Aorta (tissue), 5 donors: ENCODE data around the gene EMC6. TPM values are rescaled to one million over a fixed set of nuclear protein-coding genes. Genes with fewer than 3 reads are reported as not detected.
A peak's percentile ranks its signal among the peaks of the same experiment; 100 is the strongest.

Experiments used
- ATAC-seq: fragments of 200-7000 bp; cut with Tn5 transposase; one replicate; pipeline ENCODE4 v1.9.1; 2022; ENCODE audit warnings: moderate library complexity; ENCODE audit not compliant: low FRiP score
- DNase-seq, 2 donors: peaks; one replicate each; pipeline ENCODE4 v3.0.0-alpha.2; 2020
- H3K27ac ChIP-seq, 2 donors: one replicate each; pipeline ENCODE4 v1.5.1; 2013; ENCODE audit warnings: low read length in 2 of 2, mild to moderate bottlenecking in 2 of 2, moderate library complexity in 2 of 2, control low read depth in 1 of 2, inconsistent platforms in 1 of 2, low read depth in 1 of 2
- H3K27me3 ChIP-seq, 2 donors: one replicate each; pipeline ENCODE4 v1.6.1; 2013; ENCODE audit warnings: control low read depth in 1 of 2, low read length in 1 of 2, mild to moderate bottlenecking in 1 of 2, moderate library complexity in 1 of 2; ENCODE audit not compliant: insufficient read depth in 2 of 2, control insufficient read depth in 1 of 2
- H3K36me3 ChIP-seq, 2 donors: one replicate each; pipeline ENCODE4 v1.6.1; 2013; ENCODE audit warnings: control low read depth in 1 of 2, low read length in 1 of 2, mild to moderate bottlenecking in 1 of 2; ENCODE audit not compliant: insufficient read depth in 2 of 2, control insufficient read depth in 1 of 2
- H3K4me1 ChIP-seq, 2 donors: one replicate each; pipeline ENCODE4 v1.6.1; 2013; ENCODE audit warnings: low read length in 2 of 2, control low read depth in 1 of 2, mild to moderate bottlenecking in 1 of 2, moderate library complexity in 1 of 2; ENCODE audit not compliant: insufficient read depth in 2 of 2, control insufficient read depth in 1 of 2
- H3K4me3 ChIP-seq, 2 donors: one replicate each; pipeline ENCODE4 v1.5.1; 2013; ENCODE audit warnings: low read length in 2 of 2, control low read depth in 1 of 2, mild to moderate bottlenecking in 1 of 2
- H3K9me3 ChIP-seq: one replicate; pipeline ENCODE4 v1.6.1; 2013; ENCODE audit warnings: mild to moderate bottlenecking, low read length; ENCODE audit not compliant: control insufficient read depth
- WGBS, 2 donors: extraction: QIAGEN DNeasy Blood & Tissue Kit; methylation state at CpG; one replicate each; pipeline ENCODE4 v1.1.7; 2013; 5-methylcytosine and 5-hydroxymethylcytosine counted together
- intact Hi-C, 2 donors: fragments of 100-400 bp; cut with DNase I; formaldehyde crosslinking; loops; one replicate each; pipeline versions ENCODE4 v1.14.2 to v1.15.0; 2022
- polyA plus RNA-seq, 2 donors: library from polyadenylated mRNA; stranded (reverse); fragments of 200-250 nt; gene quantifications; one replicate each; pipeline ENCODE4 v1.2.3, GENCODE V29; 2013
- total RNA-seq, 2 donors: library from RNA; stranded (reverse); fragmentation: NEBNext Ultra II Directional; extraction: Animal tissue kit (Norgen Biotek cat#: 25700); gene quantifications; one replicate each; pipeline ENCODE4 v1.2.1, GENCODE V29; 2021
- donor health status: healthy with polysubstance abuse.
- donor health status: Bipolar disorder and iron deficiency.
- donor health status: DM: no; HTN: no; CAD: no.
- donor health status: DM: no; HTN: no; CAD: no.
- donor health status: DM: yes; HTN: yes; CAD: no.

EMC6 gene
- total and polyA plus RNA-seq, 4 donors, result 19.2 to 48.5 (median 29.4) TPM

DNA sequence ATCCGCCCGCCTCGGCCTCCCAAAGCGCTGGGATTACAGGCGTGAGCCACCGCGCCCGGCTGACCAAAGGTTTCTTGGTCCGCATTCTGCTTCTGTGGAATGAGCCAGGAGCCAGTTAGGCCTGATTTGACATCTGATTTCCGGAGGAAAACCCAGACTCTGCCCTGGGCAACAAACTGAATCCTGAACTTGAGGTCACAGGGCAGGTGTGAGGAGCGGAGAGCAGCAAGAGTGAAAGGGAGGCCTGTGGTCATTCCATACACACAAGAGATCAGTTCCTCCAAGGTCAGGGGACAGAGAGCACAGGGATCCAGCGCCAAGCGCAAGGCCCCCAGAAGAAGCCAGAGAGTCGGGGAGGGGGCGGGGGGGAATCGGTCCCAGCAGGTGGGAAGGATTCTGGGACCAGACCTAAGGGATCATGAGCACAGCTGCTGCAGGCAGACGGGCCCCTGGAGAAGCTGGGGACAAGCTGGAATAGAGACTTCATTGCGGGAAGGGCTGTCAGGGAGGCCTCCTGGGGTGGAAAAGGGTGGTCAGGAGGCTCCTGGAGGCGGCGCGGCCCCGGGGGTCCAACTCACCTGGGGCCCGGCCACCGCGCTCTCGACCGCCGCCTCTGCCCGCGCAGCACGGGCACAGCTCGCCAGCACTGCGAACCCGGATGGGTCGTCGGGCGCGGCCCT lies 33.0 kb upstream of the EMC6 start:
- Histone ChIP-seq H3K4me1 (no peaks in the 10 kb centered on the region), H3K4me3 (peak overlapping the region; percentile 30 to 61), H3K27me3 (no peaks in the 10 kb centered on the region), H3K9me3 (no peaks in the 10 kb centered on the region), H3K36me3 (no peaks in the 10 kb centered on the region), H3K27ac (no peak overlapping the region)
- DNase-seq (no peak), ATAC-seq (no peak)
- 17 to 21% methylated on average over 35 to 38 of the region's 38 CpGs for WGBS, 2 donors
- intact Hi-C loops, result loop anchor here in 1 of 2 donors (1.0 kb wide), 1 partner anchor 33 kb away; the partner anchor contains the start of genes EMC6 and TAX1BP3

DNA sequence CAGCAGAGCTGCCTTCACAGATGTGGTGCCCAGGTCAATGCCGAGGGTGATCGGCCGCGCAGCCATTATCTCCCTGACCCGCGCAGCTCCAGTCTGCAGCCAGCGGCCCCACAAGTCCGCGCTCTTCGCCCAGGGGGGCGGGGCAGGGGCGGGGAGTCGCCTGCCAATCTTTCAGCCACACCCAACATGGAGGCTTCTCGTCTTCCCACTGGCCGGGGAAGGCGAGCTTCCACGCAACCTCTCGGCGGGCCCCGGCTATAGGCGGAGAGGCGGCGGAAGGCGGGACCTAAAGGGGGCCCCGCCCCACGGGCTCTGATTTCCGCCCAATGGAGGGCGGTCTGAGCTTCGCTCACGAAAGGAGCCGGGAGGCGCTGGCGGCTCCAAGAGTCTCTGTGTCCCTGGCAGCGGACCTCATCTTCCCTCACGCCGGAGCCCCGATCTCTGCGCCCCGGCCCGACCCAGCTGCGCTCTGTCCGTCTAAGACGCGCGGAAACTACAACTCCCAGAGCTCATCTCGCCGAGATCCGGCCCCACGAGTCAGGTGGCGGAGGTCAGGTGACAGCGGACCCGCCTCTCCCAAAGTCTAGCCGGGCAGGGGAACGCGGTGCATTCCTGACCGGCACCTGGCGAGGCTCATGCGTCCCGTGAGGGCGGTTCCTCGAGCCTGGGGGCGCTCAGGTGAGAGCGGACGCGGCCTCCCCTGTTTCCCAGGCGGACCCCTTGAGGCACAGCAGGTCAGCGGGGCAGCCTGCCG lies 32.3 kb upstream of the EMC6 start, which contains the start of the genes CTNS and SHPK:
Gene CTNS, plus strand, starts transcription at position 607 of the 754 bp plus-strand sequence. CDS start 3,447 bp downstream, outside the sequence.
Gene SHPK, minus strand, starts transcription at position 97 of the 754 bp plus-strand sequence. Its CDS starts 31 bp downstream, at position 66.
- peak within 1 kb of the TSS; percentile 47 to 95 for H3K27ac ChIP-seq
- peak; percentile 99 for ATAC-seq
- H3K36me3 ChIP-seq, result peaks cover 0 to 2% of the 10 kb centered on the region in 2 donors
- peak within 1 kb of the TSS; percentile 61 to 73 for H3K4me3 ChIP-seq
- no peaks in the 10 kb centered on the region for H3K4me1 ChIP-seq
- WGBS, 2 donors, result 0% methylated on average over 55 to 68 of the region's 68 CpGs
- intact Hi-C loops, result loop anchor here in 1 of 2 donors (1.0 kb wide), 1 partner anchor 32 kb away; the partner anchor contains the start of genes EMC6 and TAX1BP3
- H3K9me3 ChIP-seq, result no peaks in the 10 kb centered on the region
- peak; percentile 98 for DNase-seq
- no peaks in the 10 kb centered on the region for H3K27me3 ChIP-seq

DNA sequence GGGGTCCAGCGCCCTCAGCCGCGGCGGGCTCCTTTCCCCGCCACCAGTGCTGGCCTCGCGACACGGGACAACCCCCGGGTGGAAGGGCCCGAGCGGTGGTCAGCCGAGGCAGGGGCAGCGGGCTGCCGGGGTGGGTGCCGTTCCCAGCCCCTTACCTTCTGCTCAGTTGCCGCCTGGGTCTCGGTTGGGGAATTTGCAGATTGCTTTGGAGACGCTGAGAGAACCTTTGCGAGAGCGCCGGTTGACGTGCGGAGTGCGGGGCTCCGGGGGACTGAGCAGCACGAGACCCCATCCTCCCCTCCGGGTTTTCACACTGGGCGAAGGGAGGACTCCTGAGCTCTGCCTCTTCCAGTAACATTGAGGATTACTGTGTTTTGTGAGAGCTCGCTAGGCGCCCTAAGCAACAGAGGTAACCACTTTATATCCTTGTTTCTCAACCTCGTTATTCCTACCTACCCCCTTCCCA lies 31.7 kb upstream of the EMC6 start:
- Histone ChIP-seq H3K36me3 (peaks cover 0 to 2% of the 10 kb centered on the region in 2 donors), H3K27ac (peak overlapping the region in 1 of 2 donors; percentile 95), H3K27me3 (no peaks in the 10 kb centered on the region), H3K9me3 (no peaks in the 10 kb centered on the region), H3K4me3 (peak overlapping the region; percentile 45 to 73), H3K4me1 (no peaks in the 10 kb centered on the region)
- ATAC-seq, result peak; percentile 17
- DNase-seq, result no peak
- WGBS, 2 donors, result 1% methylated on average over 30 to 31 of the region's 31 CpGs
- intact Hi-C loops, result loop anchor here in 1 of 2 donors (1.0 kb wide), 1 partner anchor 31 kb away; the partner anchor contains the start of genes EMC6 and TAX1BP3

DNA sequence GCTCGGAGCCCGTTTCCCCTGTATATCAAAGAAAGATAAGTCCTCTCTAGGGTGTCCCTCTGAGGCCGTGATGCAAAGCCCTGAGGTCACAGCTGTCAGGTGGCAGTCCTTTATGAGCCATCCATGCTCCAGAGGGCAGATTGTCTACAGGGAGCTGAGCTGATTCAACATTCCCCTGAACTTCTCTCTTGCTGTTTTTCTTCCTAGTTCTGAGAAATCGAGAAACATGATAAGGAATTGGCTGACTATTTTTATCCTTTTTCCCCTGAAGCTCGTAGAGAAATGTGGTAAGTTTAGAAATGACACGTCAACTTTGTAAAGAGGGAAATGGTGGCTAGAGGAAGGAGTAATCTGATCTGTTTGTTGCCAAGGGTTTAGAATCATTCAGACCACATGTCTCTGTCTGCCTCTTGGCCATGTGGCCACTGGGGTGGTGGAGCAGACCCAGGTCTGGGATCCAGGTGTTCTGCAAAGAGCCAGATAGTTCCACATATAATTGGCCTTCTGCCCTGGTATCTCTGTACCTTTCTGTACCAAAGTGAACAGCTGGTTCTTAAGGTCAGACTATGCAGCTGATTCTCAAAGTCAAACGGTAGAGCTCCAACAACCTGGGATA lies 28.5 kb upstream of the EMC6 start:
- Histone ChIP-seq H3K27me3 (no peaks in the 10 kb centered on the region), H3K4me3 (no peak overlapping the region), H3K36me3 (peaks cover 0 to 2% of the 10 kb centered on the region in 2 donors), H3K9me3 (no peaks in the 10 kb centered on the region), H3K4me1 (no peaks in the 10 kb centered on the region), H3K27ac (no peak overlapping the region)
- intact Hi-C loops, result no loop called here
- ATAC-seq (no peak), DNase-seq (peak in 1 of 2 donors; percentile 50)
- 7 to 24% methylated on average over 7 of the region's 7 CpGs for WGBS, 2 donors

DNA sequence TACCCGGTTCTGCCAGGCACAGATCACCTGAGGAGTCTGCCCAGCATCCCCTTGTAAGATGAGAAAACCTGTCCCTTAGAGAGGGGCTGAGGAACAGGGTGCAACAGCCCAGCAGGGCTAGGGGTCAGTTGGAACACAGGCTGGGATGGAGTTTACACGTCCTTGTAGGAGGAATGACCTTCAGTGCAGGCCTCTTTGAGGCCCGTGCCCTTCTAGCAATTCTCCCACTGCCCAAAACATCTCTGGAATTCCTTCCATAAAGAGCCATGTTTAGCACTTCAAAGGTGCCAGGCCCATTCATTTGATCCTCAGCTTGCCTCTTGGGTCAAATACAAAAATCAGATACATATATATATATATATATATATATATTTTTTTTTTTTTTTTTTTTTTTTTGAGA lies 27.6 kb upstream of the EMC6 start:
- Histone ChIP-seq H3K9me3 (no peaks in the 10 kb centered on the region), H3K4me3 (no peak overlapping the region), H3K36me3 (peaks cover 0 to 2% of the 10 kb centered on the region in 2 donors), H3K27me3 (no peaks in the 10 kb centered on the region), H3K27ac (no peak overlapping the region), H3K4me1 (no peaks in the 10 kb centered on the region)
- DNase-seq (peak in 1 of 2 donors; percentile 16), ATAC-seq (no peak)
- intact Hi-C loops, result no loop called here
- WGBS, 2 donors, result 60 to 72% methylated on average over 3 of the region's 3 CpGs

DNA sequence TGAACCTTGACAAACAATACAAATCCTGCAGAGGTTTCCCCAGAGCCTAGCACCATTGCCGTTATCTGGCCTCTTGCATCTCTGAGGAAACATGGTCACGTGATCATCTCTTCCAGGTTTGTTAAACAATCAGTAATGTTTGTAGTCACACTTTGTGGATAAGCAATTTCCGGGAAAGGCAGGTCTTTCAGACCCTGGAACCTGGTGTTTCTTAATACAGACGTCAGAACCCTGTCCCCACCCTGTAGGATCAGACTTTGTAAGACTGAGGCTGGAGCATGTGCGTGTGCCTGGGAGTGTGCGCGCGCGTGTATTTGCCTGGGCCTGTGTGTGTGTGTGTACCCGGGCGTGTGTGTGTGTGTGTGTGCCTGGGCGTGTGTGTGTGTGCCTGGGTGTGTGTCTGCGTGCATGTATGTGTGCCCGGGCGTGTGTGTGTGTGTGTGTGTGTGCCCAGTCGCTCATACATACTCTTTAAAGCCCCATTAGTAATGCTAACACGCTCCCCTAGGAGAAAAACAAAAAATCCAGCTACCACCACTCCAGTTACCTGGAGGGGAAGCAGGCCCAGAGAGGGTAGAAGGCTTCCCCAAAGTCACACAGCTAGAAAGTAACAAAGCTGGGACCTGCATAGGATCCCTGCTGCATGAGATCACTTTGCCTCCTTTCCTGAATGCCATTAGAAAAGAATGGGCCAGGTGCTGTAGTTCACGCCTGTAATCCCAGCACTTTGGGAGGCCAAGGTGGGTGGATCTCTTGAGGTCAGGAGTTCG lies 26.7 kb upstream of the EMC6 start:
- 81 to 87% methylated on average over 17 to 19 of the region's 19 CpGs for WGBS, 2 donors
- DNase-seq (peak in 1 of 2 donors; percentile 11), ATAC-seq (no peak)
- Histone ChIP-seq H3K4me3 (no peak overlapping the region), H3K36me3 (peaks cover 0 to 2% of the 10 kb centered on the region in 2 donors), H3K4me1 (no peaks in the 10 kb centered on the region), H3K9me3 (no peaks in the 10 kb centered on the region), H3K27ac (no peak overlapping the region), H3K27me3 (no peaks in the 10 kb centered on the region)
- intact Hi-C loops, result no loop called here

DNA sequence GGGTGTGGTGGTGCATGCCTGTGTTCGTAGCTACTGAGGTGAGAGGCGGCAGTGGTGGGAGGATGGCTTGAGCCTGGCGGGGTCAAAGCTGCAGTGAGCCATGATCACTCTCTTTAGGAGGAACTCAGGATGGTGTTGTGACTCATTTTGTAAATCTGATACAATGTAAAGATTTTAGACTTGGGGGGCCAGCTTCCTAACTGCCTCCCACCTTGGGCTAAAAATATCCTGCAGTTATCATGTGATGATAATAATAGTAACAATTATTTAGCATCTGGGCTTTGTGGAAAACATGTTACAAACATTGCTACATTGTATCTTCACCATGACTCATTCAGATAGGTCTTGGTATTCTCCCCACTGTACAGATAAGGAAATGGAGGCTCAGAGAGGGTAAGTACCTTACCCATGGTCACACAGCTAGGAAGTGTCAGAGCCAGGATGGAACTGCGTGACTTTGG lies 24.7 kb upstream of the EMC6 start:
- no peaks in the 10 kb centered on the region for H3K9me3 ChIP-seq
- WGBS, 2 donors, result 95 to 99% methylated on average over 4 of the region's 4 CpGs
- H3K27ac ChIP-seq, result no peak overlapping the region
- ATAC-seq, result no peak
- no peaks in the 10 kb centered on the region for H3K27me3 ChIP-seq
- intact Hi-C loops, result no loop called here
- no peaks in the 10 kb centered on the region for H3K4me1 ChIP-seq
- H3K36me3 ChIP-seq, result peaks cover 0 to 2% of the 10 kb centered on the region in 2 donors
- no peak for DNase-seq
- no peak overlapping the region for H3K4me3 ChIP-seq

DNA sequence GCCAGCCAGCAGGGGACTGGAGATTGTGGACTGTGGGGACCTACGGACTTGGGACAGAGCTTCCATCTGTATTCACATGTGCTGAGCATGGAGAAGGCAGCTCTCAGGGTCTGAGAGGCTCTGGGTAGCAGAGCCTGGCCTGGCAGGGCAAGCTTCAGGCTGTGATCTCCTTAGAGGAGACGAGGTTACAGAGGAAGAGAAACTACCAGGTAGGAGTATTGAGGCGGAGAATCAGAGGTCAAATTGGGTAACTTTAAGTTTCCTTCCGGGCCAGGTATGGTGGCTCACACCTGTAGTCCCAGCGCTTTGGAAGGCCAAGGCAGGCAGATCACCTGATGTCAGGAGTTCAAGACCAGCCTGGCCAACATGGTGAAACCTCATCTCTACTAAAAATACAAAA lies 23.3 kb upstream of the EMC6 start:
- Histone ChIP-seq H3K4me1 (no peaks in the 10 kb centered on the region), H3K9me3 (no peaks in the 10 kb centered on the region), H3K4me3 (no peak overlapping the region), H3K27ac (no peak overlapping the region), H3K27me3 (no peaks in the 10 kb centered on the region), H3K36me3 (peaks cover 0 to 2% of the 10 kb centered on the region in 2 donors)
- ATAC-seq (no peak), DNase-seq (no peak)
- 56 to 80% methylated on average over 5 of the region's 5 CpGs for WGBS, 2 donors
- intact Hi-C loops, result no loop called here
